DMS114 treated with DMSO at 0.1 percent for 48 hours (cell line): ENCODE results near the gene NUP214.
"Not testable (repeated sequence)": the region's sequence is repeated elsewhere in the genome, so short reads cannot be mapped to it uniquely, and the experiment has no call there.

ENCODE experiments used
- DNase-seq: peaks from one replicate; lab custom pipeline; 2025; ENCODE audit not compliant: unreplicated experiment; lab: John Stamatoyannopoulos, UW

Gene NUP214

GRCh38 chr9:131258186-131258585, 132.8 kb downstream of the NUP214 start:
- DNase-seq = no peak

GRCh38 chr9:131258698-131259431, 133.5 kb downstream of the NUP214 start:
- DNase-seq = no peak

- DNase-seq = no peak
Observed at GRCh38 chr9:131259432-131259898, 134.1 kb downstream of the NUP214 start.

- no peak for DNase-seq
Observed at GRCh38 chr9:131259916-131260597, 134.7 kb downstream of the NUP214 start.

GRCh38 chr9:131260751-131261452, 135.5 kb downstream of the NUP214 start:
- DNase-seq = no peak

GRCh38 chr9:131262327-131263032, 137.1 kb downstream of the NUP214 start:
- DNase-seq = no peak

GRCh38 chr9:131263033-131263343, 137.6 kb downstream of the NUP214 start:
- DNase-seq = not testable (repeated sequence)

- no peak for DNase-seq
Observed at GRCh38 chr9:131263701-131264100, 138.3 kb downstream of the NUP214 start.

GRCh38 chr9:131264231-131264630, 138.8 kb downstream of the NUP214 start:
- DNase-seq = no peak

- DNase-seq = no peak
Observed at GRCh38 chr9:131266266-131267229, 141.2 kb downstream of the NUP214 start.

GRCh38 chr9:131270171-131271015, 145.0 kb downstream of the NUP214 start:
- DNase-seq = no peak

- not testable (repeated sequence) for DNase-seq
Observed at GRCh38 chr9:131271016-131271273, 145.6 kb downstream of the NUP214 start.

GRCh38 chr9:131271506-131271931, 146.1 kb downstream of the NUP214 start:
- DNase-seq = no peak

GRCh38 chr9:131272212-131272611, 146.8 kb downstream of the NUP214 start:
- no peak for DNase-seq

GRCh38 chr9:131273146-131273855, 147.9 kb downstream of the NUP214 start:
- no peak for DNase-seq

- no peak for DNase-seq
Observed at GRCh38 chr9:131273856-131274673, 148.7 kb downstream of the NUP214 start.

- DNase-seq = no peak
Observed at GRCh38 chr9:131274674-131275331, 149.4 kb downstream of the NUP214 start.
